ENCODE results near the gene HEXIM2. TPM values are rescaled to one million over a fixed set of nuclear protein-coding genes. Genes with fewer than 3 reads are reported as not detected.

HEXIM2 gene
- total and polyA plus RNA-seq, 2 of the 13 experiments (the other 11 are each of a cell fraction or from before 2014, with no cell fraction given), result 27.1 to 32.4 TPM

DNA sequence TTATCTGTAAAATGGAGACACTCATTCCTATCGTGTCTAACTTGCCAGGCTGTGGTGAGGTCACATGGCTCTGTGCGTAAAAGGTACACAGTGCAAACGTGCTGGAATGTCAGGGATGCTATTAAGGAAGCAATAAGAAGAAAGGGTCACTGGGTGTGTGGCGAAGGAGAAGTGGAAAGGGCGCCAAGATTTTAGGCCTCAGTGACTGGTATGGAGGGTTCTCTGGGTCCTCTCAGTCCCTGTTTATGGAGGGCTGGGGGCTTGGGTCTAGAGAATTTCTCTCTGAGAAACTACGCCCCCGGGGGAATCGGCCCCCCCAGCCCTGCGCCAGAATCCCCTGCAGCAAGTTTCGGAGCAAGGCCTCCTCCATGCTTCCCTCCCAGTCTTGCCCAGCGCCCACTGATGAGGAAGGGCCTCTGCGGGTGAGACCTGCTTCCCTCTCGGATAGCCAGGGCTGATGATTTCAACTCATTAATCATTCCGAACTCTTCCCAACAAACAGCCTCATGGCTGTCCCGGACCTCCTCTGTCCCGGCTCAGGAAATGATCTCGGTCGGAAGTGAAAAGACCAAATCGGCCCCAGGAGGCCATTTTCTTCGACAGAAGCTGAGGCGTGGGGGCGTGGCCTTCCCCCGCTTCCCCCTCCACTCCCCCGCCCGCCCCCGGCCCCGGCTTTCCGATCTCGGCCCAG lies 14.6 kb upstream of the HEXIM2 start (continued):
- TF ChIP-seq, protein P1, sequence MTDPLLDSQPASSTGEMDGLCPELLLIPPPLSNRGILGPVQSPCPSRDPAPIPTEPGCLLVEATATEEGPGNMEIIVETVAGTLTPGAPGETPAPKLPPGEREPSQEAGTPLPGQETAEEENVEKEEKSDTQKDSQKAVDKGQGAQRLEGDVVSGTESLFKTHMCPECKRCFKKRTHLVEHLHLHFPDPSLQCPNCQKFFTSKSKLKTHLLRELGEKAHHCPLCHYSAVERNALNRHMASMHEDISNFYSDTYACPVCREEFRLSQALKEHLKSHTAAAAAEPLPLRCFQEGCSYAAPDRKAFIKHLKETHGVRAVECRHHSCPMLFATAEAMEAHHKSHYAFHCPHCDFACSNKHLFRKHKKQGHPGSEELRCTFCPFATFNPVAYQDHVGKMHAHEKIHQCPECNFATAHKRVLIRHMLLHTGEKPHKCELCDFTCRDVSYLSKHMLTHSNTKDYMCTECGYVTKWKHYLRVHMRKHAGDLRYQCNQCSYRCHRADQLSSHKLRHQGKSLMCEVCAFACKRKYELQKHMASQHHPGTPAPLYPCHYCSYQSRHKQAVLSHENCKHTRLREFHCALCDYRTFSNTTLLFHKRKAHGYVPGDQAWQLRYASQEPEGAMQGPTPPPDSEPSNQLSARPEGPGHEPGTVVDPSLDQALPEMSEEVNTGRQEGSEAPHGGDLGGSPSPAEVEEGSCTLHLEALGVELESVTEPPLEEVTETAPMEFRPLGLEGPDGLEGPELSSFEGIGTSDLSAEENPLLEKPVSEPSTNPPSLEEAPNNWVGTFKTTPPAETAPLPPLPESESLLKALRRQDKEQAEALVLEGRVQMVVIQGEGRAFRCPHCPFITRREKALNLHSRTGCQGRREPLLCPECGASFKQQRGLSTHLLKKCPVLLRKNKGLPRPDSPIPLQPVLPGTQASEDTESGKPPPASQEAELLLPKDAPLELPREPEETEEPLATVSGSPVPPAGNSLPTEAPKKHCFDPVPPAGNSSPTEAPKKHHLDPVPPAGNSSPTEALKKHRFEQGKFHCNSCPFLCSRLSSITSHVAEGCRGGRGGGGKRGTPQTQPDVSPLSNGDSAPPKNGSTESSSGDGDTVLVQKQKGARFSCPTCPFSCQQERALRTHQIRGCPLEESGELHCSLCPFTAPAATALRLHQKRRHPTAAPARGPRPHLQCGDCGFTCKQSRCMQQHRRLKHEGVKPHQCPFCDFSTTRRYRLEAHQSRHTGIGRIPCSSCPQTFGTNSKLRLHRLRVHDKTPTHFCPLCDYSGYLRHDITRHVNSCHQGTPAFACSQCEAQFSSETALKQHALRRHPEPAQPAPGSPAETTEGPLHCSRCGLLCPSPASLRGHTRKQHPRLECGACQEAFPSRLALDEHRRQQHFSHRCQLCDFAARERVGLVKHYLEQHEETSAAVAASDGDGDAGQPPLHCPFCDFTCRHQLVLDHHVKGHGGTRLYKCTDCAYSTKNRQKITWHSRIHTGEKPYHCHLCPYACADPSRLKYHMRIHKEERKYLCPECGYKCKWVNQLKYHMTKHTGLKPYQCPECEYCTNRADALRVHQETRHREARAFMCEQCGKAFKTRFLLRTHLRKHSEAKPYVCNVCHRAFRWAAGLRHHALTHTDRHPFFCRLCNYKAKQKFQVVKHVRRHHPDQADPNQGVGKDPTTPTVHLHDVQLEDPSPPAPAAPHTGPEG (CRISPR knock-in tag; IDR thresholded peaks at IDR 0.05), result no peak
- no peak for TF ChIP-seq MAF1 (CRISPR knock-in tag; IDR thresholded peaks at IDR 0.05; ENCODE audit: borderline replicate concordance)
- no peak for TF ChIP-seq MTF2 (CRISPR knock-in tag; IDR thresholded peaks at IDR 0.05; ENCODE audit: borderline replicate concordance)
- TF ChIP-seq SOX6 (IDR thresholded peaks at IDR 0.05), result no peak
- TF ChIP-seq SOX6 (CRISPR knock-in tag; IDR thresholded peaks at IDR 0.05), result no peak
- TF ChIP-seq ZBTB38 (CRISPR knock-in tag; IDR thresholded peaks at IDR 0.05), result peak; percentile 42; the same call in 1 of the 2 replicates
- TF ChIP-seq ZFY (CRISPR knock-in tag; IDR thresholded peaks at IDR 0.05), result peak; percentile 71; the same call in 1 of the 2 replicates
- no peak for TF ChIP-seq ZNF180 (CRISPR knock-in tag; IDR thresholded peaks at IDR 0.05; ENCODE audit: borderline replicate concordance, low read depth)
- TF ChIP-seq SNAPC5 (CRISPR knock-in tag; IDR thresholded peaks at IDR 0.05; ENCODE audit: borderline replicate concordance), result no peak
- TF ChIP-seq ZFP1 (CRISPR knock-in tag; IDR thresholded peaks at IDR 0.05), result 0 out of 2 replicates have a peak, but pooled peaks have one; percentile 7
- TF ChIP-seq KMT2A (CRISPR knock-in tag; IDR thresholded peaks at IDR 0.05), result peak; percentile 64; the same call in 1 of the 2 replicates
- no peak for TF ChIP-seq SAP130 (CRISPR knock-in tag; IDR thresholded peaks at IDR 0.05; ENCODE audit: low read depth)
- no peak for TF ChIP-seq HNRNPUL1 (IDR thresholded peaks at IDR 0.05; ENCODE audit: low read depth, low read length)
- no peak for TF ChIP-seq NAIF1 (CRISPR knock-in tag; IDR thresholded peaks at IDR 0.05; ENCODE audit: borderline replicate concordance)
- no peak for TF ChIP-seq RARA (CRISPR knock-in tag; IDR thresholded peaks at IDR 0.05)
- no peak for TF ChIP-seq PCBP1 (IDR thresholded peaks at IDR 0.05; ENCODE audit: borderline replicate concordance, low read depth, low read length)
- TF ChIP-seq RORA (CRISPR knock-in tag; IDR thresholded peaks at IDR 0.05), result no peak
- TF ChIP-seq HNRNPLL (IDR thresholded peaks at IDR 0.05; ENCODE audit: low read depth, low read length, poor library complexity, severe bottlenecking), result no peak
- TF ChIP-seq KLF13 (CRISPR knock-in tag; IDR thresholded peaks at IDR 0.05), result no peak
- TF ChIP-seq ARHGAP35 (CRISPR knock-in tag; IDR thresholded peaks at IDR 0.05; ENCODE audit: borderline replicate concordance), result 0 out of 2 replicates have a peak, but pooled peaks have one; percentile 11
- TF ChIP-seq, protein P2, sequence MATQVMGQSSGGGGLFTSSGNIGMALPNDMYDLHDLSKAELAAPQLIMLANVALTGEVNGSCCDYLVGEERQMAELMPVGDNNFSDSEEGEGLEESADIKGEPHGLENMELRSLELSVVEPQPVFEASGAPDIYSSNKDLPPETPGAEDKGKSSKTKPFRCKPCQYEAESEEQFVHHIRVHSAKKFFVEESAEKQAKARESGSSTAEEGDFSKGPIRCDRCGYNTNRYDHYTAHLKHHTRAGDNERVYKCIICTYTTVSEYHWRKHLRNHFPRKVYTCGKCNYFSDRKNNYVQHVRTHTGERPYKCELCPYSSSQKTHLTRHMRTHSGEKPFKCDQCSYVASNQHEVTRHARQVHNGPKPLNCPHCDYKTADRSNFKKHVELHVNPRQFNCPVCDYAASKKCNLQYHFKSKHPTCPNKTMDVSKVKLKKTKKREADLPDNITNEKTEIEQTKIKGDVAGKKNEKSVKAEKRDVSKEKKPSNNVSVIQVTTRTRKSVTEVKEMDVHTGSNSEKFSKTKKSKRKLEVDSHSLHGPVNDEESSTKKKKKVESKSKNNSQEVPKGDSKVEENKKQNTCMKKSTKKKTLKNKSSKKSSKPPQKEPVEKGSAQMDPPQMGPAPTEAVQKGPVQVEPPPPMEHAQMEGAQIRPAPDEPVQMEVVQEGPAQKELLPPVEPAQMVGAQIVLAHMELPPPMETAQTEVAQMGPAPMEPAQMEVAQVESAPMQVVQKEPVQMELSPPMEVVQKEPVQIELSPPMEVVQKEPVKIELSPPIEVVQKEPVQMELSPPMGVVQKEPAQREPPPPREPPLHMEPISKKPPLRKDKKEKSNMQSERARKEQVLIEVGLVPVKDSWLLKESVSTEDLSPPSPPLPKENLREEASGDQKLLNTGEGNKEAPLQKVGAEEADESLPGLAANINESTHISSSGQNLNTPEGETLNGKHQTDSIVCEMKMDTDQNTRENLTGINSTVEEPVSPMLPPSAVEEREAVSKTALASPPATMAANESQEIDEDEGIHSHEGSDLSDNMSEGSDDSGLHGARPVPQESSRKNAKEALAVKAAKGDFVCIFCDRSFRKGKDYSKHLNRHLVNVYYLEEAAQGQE (IDR thresholded peaks at IDR 0.05; ENCODE audit: borderline replicate concordance in 1 of 2, low read depth in 1 of 2, low read length in 2 of 2), result no peak
- no peak for TF ChIP-seq EZH2 (conservative IDR thresholded peaks at IDR 0.05; ENCODE audit: low read depth, low read length)
